GM19397 (cell line): ENCODE results near the gene GNB1L.
A peak's percentile ranks its signal among the peaks of the same experiment; 100 is the strongest.

Experiments
- ATAC-seq: cut with Tn5 transposase; IDR thresholded peaks from one replicate; pipeline ENCODE4 v1.9.1; 2021; ENCODE audit warnings: mild to moderate bottlenecking, moderate library complexity; ENCODE audit not compliant: unreplicated experiment

The GNB1L gene

GRCh38 chr22:19866665-19867009 is 12.0 kb upstream of the GNB1L start:
- no peak for ATAC-seq

GRCh38 chr22:19865141-19865829 is 10.6 kb upstream of the GNB1L start:
- ATAC-seq: no peak

GRCh38 chr22:19864538-19865106 is 9.9 kb upstream of the GNB1L start:
- ATAC-seq: no peak

- no peak for ATAC-seq
Observed at GRCh38 chr22:19863571-19863970, 8.9 kb upstream of the GNB1L start.

- ATAC-seq: no peak
Observed at GRCh38 chr22:19862619-19863246, 8.1 kb upstream of the GNB1L start.

GRCh38 chr22:19859861-19860510 is 5.3 kb upstream of the GNB1L start:
- ATAC-seq: no peak

GRCh38 chr22:19857382-19857781 is 2.7 kb upstream of the GNB1L start:
- ATAC-seq: no peak

- ATAC-seq: peak; percentile 14
Observed at GRCh38 chr22:19855504-19856409, 1.1 kb upstream of the GNB1L start.

- ATAC-seq: peak; percentile 4
Observed at GRCh38 chr22:19853879-19854777, 546 bp downstream of the GNB1L start.

- no peak for ATAC-seq
Observed at GRCh38 chr22:19853058-19853878, 1.4 kb downstream of the GNB1L start.

- no peak for ATAC-seq
Observed at GRCh38 chr22:19852177-19852781, 2.4 kb downstream of the GNB1L start.

- ATAC-seq: no peak
Observed at GRCh38 chr22:19851291-19852176, 3.1 kb downstream of the GNB1L start.

GRCh38 chr22:19850763-19851109 is 3.9 kb downstream of the GNB1L start:
- ATAC-seq: no peak

GRCh38 chr22:19849835-19850762 is 4.6 kb downstream of the GNB1L start:
- ATAC-seq: no peak

- no peak for ATAC-seq
Observed at GRCh38 chr22:19848298-19849224, 6.1 kb downstream of the GNB1L start.

GRCh38 chr22:19847345-19847632 is 7.4 kb downstream of the GNB1L start:
- ATAC-seq: no peak
